NB4 (cell line): ENCODE data around the gene PRKCE.

ENCODE experiments used
- CTCF ChIP-seq: IDR thresholded peaks from one replicate; pipeline ENCODE4 v1.5.1; 2012; ENCODE audit warnings: low read depth, low read length
- MAX ChIP-seq: IDR thresholded peaks from 2 replicates; pipeline ENCODE4 v1.6.1; 2011; ENCODE audit warnings: low read depth, low read length
- MYC ChIP-seq: IDR thresholded peaks from 2 replicates; pipeline ENCODE4 v1.6.1; 2011; ENCODE audit warnings: low read depth, low read length
- POLR2A ChIP-seq: IDR thresholded peaks from 2 replicates; pipeline ENCODE4 v1.6.1; 2011; ENCODE audit warnings: mild to moderate bottlenecking; ENCODE audit not compliant: insufficient read length; ENCODE audit errors: extremely low read depth

- no peak for TF ChIP-seq CTCF
- TF ChIP-seq MAX, result no peak
- TF ChIP-seq POLR2A, result no peak
- TF ChIP-seq MYC, result no peak
These were observed 306.2 kb downstream of the PRKCE start for GRCh38 chr2:45957533-45958227.
